ENCODE data around the gene TUBGCP3. TPM values are rescaled to one million over a fixed set of nuclear protein-coding genes. Genes with fewer than 3 reads are reported as not detected.

The TUBGCP3 gene
- total RNA-seq, 2 experiments from 2014 or later: 19.4 to 36.2 TPM

DNA sequence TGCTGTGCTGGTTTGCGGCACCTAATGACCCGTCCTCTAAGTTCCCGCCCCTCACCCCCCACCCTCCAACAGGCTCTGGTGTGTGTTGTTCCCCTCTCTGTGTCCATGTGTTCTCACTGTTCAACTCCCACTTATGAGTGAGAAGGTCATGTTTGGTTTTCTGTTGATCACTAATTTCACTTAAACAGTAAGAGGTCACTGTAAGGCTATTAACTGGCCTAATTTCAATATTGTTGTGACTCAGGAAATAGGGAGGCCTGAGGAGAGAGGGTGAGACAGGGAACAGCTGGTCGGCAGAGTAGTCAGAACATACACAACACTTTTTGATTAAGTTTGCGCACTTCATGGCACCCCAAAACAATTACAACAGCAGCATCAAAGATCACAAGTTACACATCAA, 15.6 kb downstream of the TUBGCP3 start:
- H4K20me1 ChIP-seq (ENCODE audit: insufficient read depth, low read length): no peaks in the 10 kb centered on the region
- CTCF ChIA-PET (ENCODE audit: unreplicated experiment): no interaction called here

DNA sequence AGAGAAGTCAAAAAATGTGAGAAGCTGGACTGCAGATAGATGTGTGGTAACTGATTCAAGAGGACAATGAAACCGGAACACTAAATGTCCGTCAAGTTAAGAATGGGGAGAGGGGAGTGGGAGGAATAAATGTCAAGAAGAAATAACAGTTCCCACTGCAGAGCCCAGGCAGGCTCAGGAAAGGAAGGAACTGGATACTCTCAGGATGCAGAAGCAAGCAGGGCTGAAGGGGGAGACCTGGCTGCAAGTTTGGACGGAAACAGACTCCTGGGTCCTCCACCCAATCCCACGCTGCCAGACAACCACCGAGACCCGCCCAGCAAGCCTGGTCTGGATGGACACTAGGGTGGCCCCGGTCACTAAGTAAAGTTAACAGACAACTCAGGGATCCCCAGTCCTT, 18.1 kb downstream of the TUBGCP3 start:
- CTCF ChIA-PET (ENCODE audit: unreplicated experiment): no interaction called here
- BruUV-seq (replicated peaks): no TSS peak
- DNase-seq (ENCODE audit: low spot score): no peak
- no peak overlapping the region for H3K4me2 ChIP-seq (ENCODE audit: low read length)
- H3K9me2 ChIP-seq (ENCODE audit: insufficient read depth, low read length): no peaks in the 10 kb centered on the region
- POLR2A ChIA-PET: no interaction called here
- no peaks in the 10 kb centered on the region for H4K20me1 ChIP-seq (ENCODE audit: insufficient read depth, low read length)
- no peak overlapping the region for H3K27ac ChIP-seq (ENCODE audit: low read depth, low read length, poor library complexity, severe bottlenecking)
- peaks cover 41% of the 10 kb centered on the region for H3K79me2 ChIP-seq (ENCODE audit: insufficient read depth, low read depth, low read length)
- TF ChIP-seq, protein P1, sequence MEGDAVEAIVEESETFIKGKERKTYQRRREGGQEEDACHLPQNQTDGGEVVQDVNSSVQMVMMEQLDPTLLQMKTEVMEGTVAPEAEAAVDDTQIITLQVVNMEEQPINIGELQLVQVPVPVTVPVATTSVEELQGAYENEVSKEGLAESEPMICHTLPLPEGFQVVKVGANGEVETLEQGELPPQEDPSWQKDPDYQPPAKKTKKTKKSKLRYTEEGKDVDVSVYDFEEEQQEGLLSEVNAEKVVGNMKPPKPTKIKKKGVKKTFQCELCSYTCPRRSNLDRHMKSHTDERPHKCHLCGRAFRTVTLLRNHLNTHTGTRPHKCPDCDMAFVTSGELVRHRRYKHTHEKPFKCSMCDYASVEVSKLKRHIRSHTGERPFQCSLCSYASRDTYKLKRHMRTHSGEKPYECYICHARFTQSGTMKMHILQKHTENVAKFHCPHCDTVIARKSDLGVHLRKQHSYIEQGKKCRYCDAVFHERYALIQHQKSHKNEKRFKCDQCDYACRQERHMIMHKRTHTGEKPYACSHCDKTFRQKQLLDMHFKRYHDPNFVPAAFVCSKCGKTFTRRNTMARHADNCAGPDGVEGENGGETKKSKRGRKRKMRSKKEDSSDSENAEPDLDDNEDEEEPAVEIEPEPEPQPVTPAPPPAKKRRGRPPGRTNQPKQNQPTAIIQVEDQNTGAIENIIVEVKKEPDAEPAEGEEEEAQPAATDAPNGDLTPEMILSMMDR (conservative IDR thresholded peaks at IDR 0.05; ENCODE audit: low read length): no peak
- no peak for TF ChIP-seq EZH2phosphoT487 (IDR thresholded peaks at IDR 0.05; ENCODE audit: borderline replicate concordance, low read depth, low read length)
- H3K4me1 ChIP-seq (ENCODE audit: insufficient read depth, low read length, poor library complexity, severe bottlenecking): no peaks in the 10 kb centered on the region
- no peak overlapping the region for H2AFZ ChIP-seq (ENCODE audit: low read length)
- H3K4me3 ChIP-seq (ENCODE audit: low read depth, low read length, poor library complexity, severe bottlenecking): no peak overlapping the region
- H3K9me3 ChIP-seq (ENCODE audit: low read length): no peaks in the 10 kb centered on the region
- intact Hi-C loops (cut with micrococcal nuclease; ENCODE audit: unreplicated experiment): no loop called here
- peaks cover 37% of the 10 kb centered on the region for H3K36me3 ChIP-seq (ENCODE audit: insufficient read depth, low read length)

More for the DNA sequence above, 15.6 kb downstream of the TUBGCP3 start:
- intact Hi-C loops (cut with micrococcal nuclease; ENCODE audit: unreplicated experiment): no loop called here
- TF ChIP-seq, protein P1 (conservative IDR thresholded peaks at IDR 0.05; ENCODE audit: low read length): no peak
- no peak for TF ChIP-seq EZH2phosphoT487 (IDR thresholded peaks at IDR 0.05; ENCODE audit: borderline replicate concordance, low read depth, low read length)
- no TSS peak for BruUV-seq (replicated peaks)
- Histone ChIP-seq H3K4me1 (ENCODE audit: insufficient read depth, low read length, poor library complexity, severe bottlenecking) (no peaks in the 10 kb centered on the region), H3K9me2 (ENCODE audit: insufficient read depth, low read length) (no peaks in the 10 kb centered on the region), H3K36me3 (ENCODE audit: insufficient read depth, low read length) (peaks cover 15% of the 10 kb centered on the region; the same call in 1 of the 2 replicates), H2AFZ (ENCODE audit: low read length) (no peak overlapping the region), H3K4me3 (ENCODE audit: low read depth, low read length, poor library complexity, severe bottlenecking) (no peak overlapping the region), H3K27ac (ENCODE audit: low read depth, low read length, poor library complexity, severe bottlenecking) (no peak overlapping the region), H3K4me2 (ENCODE audit: low read length) (no peak overlapping the region), H3K9me3 (ENCODE audit: low read length) (no peaks in the 10 kb centered on the region), H3K79me2 (ENCODE audit: insufficient read depth, low read depth, low read length) (peaks cover 66% of the 10 kb centered on the region)
- POLR2A ChIA-PET: no interaction called here
- DNase-seq (ENCODE audit: low spot score): no peak

DNA sequence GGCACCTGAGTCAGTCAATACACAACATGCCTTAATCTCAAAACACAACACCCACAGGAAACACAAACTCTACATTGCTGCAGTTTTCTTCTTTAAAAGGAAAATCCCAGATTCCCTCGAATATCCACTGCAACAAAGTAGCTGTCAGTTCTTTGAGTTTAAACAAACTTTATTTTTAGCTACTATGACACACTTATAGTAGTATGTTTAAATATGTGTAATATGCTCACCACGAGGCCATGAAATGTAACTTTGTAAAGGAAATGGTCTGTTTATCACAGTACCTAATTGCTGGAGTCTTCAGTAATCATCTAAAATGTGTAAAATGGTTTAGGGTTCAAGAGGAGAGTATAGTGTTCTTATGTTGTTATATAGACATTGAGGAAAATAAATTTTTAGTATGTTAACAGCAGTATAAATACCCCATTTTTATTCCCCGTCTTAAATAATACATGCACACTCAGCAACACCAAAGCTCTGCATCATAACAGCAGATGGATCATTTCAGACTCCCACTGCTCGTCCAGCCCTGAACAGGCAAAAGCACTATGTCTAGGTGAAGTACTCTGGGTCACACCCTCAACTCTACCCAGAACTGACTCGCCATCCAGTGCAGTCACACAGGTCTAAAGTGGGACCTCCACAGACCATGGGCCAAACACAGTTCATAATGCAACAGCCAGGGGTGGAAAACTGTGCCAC, 20.6 kb downstream of the TUBGCP3 start:
- no peaks in the 10 kb centered on the region for H3K9me2 ChIP-seq (ENCODE audit: insufficient read depth, low read length)
- no peak overlapping the region for H3K4me3 ChIP-seq (ENCODE audit: low read depth, low read length, poor library complexity, severe bottlenecking)
- CTCF ChIA-PET (ENCODE audit: unreplicated experiment): no interaction called here
- intact Hi-C loops (cut with micrococcal nuclease; ENCODE audit: unreplicated experiment): no loop called here
- peaks cover 55% of the 10 kb centered on the region for H3K36me3 ChIP-seq (ENCODE audit: insufficient read depth, low read length)
- H3K9me3 ChIP-seq (ENCODE audit: low read length): no peaks in the 10 kb centered on the region
- POLR2A ChIA-PET: no interaction called here
- H3K27ac ChIP-seq (ENCODE audit: low read depth, low read length, poor library complexity, severe bottlenecking): no peak overlapping the region
- no peaks in the 10 kb centered on the region for H3K4me1 ChIP-seq (ENCODE audit: insufficient read depth, low read length, poor library complexity, severe bottlenecking)
- TF ChIP-seq, protein P1 (conservative IDR thresholded peaks at IDR 0.05; ENCODE audit: low read length): no peak
- no peak overlapping the region for H2AFZ ChIP-seq (ENCODE audit: low read length)
- H3K79me2 ChIP-seq (ENCODE audit: insufficient read depth, low read depth, low read length): peaks cover 20% of the 10 kb centered on the region; the same call in 1 of the 2 replicates
- H3K4me2 ChIP-seq (ENCODE audit: low read length): no peak overlapping the region
- DNase-seq (ENCODE audit: low spot score): no peak
- BruUV-seq (replicated peaks): no TSS peak
- H4K20me1 ChIP-seq (ENCODE audit: insufficient read depth, low read length): no peaks in the 10 kb centered on the region

All from OCI-LY7 (cell line).